ENCODE data around the gene XIRP2.

Gene XIRP2, protein sequence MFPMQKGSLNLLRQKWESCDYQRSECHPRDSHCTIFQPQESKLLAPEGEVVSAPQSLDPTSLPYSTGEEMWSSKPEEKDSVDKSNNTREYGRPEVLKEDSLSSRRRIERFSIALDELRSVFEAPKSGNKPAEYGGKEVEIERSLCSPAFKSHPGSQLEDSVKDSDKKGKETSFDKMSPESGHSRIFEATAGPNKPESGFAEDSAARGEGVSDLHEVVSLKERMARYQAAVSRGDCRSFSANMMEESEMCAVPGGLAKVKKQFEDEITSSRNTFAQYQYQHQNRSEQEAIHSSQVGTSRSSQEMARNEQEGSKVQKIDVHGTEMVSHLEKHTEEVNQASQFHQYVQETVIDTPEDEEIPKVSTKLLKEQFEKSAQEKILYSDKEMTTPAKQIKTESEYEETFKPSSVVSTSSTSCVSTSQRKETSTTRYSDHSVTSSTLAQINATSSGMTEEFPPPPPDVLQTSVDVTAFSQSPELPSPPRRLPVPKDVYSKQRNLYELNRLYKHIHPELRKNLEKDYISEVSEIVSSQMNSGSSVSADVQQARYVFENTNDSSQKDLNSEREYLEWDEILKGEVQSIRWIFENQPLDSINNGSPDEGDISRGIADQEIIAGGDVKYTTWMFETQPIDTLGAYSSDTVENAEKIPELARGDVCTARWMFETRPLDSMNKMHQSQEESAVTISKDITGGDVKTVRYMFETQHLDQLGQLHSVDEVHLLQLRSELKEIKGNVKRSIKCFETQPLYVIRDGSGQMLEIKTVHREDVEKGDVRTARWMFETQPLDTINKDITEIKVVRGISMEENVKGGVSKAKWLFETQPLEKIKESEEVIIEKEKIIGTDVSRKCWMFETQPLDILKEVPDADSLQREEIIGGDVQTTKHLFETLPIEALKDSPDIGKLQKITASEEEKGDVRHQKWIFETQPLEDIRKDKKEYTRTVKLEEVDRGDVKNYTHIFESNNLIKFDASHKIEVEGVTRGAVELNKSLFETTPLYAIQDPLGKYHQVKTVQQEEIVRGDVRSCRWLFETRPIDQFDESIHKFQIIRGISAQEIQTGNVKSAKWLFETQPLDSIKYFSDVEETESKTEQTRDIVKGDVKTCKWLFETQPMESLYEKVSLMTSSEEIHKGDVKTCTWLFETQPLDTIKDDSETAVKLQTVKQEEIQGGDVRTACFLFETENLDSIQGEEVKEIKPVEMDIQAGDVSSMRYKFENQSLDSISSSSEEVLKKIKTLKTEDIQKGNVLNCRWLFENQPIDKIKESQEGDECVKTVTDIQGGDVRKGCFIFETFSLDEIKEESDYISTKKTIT (N-terminal part only)

GRCh38 chr2:166888180-166888579 lies at the start of gene XIRP2:
Gene XIRP2, plus strand, starts transcription at chr2:166888480. Its CDS starts 15,003 bp downstream, at chr2:166903483.
- no peak for DNase-seq

- no peak for DNase-seq
These were observed 47.1 kb upstream of the XIRP2 start for GRCh38 chr2:166841152-166841551.

DNA sequence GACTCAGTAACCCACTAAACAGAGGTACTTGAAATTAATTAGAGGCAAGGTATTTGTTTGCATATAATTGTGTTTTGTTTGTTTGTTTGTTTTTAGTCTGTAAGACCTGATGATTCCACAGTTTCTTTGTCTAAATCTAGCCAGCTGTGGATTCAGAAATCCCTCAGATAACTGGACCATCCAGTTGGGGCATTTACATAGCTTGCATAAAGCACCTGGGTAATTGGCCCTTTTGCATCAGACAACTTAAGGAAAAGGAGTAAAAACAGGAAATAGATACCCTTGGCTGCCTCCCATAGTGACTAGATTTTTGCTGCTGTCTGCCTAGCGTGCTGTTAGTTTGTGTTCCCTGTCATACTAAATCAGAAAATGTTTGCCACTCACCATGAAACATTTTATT lies 46.6 kb upstream of the XIRP2 start:
- DNase-seq = no peak

- DNase-seq = no peak
These were observed 44.2 kb upstream of the XIRP2 start for GRCh38 chr2:166844111-166844510.

- no peak for DNase-seq
These were observed 25.7 kb upstream of the XIRP2 start for GRCh38 chr2:166862468-166863132.

GRCh38 chr2:166867874-166868514 lies 20.3 kb upstream of the XIRP2 start:
- no peak for DNase-seq

DNA sequence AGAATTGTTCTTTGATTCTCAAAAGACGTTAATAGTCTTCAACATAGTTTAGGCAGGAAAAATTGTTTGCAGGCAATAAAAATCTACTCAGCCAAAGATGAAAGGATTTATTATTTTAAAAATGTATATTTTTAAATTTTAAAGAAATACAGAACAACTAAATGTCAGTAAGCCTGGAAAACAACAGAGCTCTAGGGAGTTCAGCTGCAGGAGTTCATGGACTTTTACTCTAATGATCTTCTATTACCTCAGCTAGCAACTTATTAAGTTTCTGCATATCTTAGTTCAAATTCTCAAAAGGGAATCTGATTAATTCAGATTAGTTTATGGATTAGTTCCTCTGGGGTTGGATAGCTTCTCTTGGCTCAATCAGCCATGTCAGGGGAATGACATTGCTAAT lies 17.9 kb upstream of the XIRP2 start:
- no peak for DNase-seq

DNA sequence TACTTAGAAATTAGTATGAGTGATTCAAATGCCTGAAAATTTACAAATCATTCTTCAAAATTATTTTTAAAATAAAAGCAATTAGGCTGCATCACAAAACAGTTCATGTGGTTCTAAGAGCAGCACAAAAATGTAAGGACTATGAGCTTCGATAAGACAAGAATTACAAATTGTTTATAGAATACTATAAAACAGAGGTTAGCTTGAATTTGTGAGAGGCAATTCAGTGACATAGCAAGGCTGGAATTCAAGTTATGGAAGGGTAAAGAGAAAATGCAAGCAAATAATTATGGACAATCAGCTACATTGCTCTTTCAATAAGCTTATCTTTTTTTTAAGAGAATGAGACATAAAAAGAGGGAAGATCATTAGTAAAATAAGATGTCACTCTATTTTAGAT lies 7.1 kb upstream of the XIRP2 start:
- no peak for DNase-seq

DNA sequence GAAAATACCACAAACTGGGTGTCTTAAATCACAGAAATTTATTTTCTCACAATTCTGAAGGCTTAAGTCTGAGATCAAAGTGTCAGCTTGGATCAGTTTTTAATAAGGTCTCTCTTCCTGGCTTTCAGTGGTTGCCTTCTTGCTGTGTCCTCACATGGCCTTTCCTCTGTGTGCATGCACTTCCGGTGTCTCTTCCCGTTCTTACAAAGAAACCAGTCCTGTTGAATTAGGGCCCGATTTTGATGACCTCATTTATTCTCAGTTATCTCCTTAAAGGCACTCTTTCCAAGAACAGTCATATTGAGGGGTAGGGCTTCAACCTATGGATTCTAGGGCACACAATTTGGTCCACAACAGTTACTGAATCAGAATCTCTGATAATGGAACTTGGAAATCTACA lies 5.4 kb upstream of the XIRP2 start:
- DNase-seq = no peak

GRCh38 chr2:166891727-166892126 lies 3.4 kb downstream of the XIRP2 start:
- DNase-seq = no peak

- no peak for DNase-seq
These were observed 4.1 kb downstream of the XIRP2 start for GRCh38 chr2:166892397-166892796.

GRCh38 chr2:166895243-166895642 lies 7.0 kb downstream of the XIRP2 start:
- DNase-seq = no peak

GRCh38 chr2:166897666-166898065 lies 9.4 kb downstream of the XIRP2 start:
- no peak for DNase-seq

DNA sequence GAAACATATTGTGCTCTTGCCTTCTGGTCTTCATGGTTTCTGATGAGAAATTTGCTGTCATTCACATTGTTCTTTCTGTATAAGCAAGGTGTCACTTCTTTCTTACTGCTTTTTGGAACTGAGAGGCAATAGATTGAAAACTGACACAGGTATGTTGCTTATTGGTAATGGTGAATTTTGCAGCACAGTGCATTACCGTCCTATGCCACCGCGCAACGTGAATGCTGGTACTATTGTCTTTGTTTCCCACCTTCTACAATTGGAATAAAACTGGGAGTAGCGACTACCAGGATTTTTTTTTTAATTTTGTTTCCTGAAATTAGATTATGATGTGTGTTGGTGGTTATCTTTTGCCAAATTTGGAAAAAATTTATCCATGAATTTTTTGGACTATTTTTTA lies 11.4 kb downstream of the XIRP2 start:
- no peak for DNase-seq

- DNase-seq = no peak
These were observed 12.4 kb downstream of the XIRP2 start for GRCh38 chr2:166900700-166901099.

DNA sequence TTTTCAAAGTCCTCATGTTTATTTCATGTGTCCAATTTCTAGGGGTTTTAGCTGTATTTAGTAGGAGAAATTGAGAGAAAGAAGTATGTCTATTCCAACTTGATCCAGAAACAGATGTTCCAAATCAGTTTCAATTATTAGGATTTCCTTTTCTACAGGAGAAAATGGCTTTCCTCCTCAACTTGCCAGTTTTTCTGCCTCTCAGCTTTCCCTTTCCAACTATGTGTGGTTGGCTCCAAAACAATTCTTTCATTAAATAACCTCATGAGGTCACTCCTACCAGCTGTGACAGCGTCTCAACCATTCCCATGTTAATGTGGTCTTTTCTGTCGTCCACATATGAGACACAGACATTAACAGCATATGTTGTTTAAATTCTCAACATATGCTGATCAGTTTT lies 13.1 kb downstream of the XIRP2 start:
- no peak for DNase-seq

- no peak for DNase-seq
These were observed 28.7 kb downstream of the XIRP2 start for GRCh38 chr2:166916987-166917386.

- DNase-seq = no peak
These were observed 29.1 kb downstream of the XIRP2 start for GRCh38 chr2:166917415-166917814.

GRCh38 chr2:166921261-166921896 lies 33.1 kb downstream of the XIRP2 start:
- no peak for DNase-seq

DNA sequence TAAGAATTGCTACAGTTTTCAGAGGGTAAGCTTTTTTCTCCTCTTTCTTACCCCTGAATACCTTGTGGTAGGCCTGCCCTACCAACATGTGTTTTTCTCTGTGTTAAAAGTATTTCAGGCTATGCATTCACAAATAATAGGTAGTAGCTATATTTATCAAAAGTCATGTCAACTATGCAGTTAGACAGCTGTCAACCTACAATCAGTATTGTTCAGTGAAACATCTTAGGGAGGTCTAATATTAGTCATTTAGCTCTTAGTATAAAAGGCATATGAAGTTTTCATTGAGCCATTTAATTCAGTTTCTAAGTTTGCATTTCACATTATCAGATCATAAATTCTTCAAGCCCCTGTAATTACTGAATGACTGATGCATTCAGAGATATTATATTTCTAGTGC lies 36.7 kb downstream of the XIRP2 start:
- no peak for DNase-seq

- DNase-seq = no peak
These were observed 38.4 kb downstream of the XIRP2 start for GRCh38 chr2:166926657-166927056.

GRCh38 chr2:166932032-166932431 lies 43.8 kb downstream of the XIRP2 start:
- DNase-seq = no peak
